Kidney epithelial cell (primary cell): ENCODE measurements around the gene PCID2. TPM values are rescaled to one million over a fixed set of nuclear protein-coding genes. Genes with fewer than 3 reads are reported as not detected.

Experiments
- DNase-seq: peaks from one replicate; pipeline ENCODE4 v3.0.0-alpha.2; 2010; ENCODE audit warnings: low read depth
- H3K27me3 ChIP-seq: 2 replicates; pipeline ENCODE4 v1.6.0; 2011; ENCODE audit warnings: low read length; ENCODE audit not compliant: control insufficient read depth, insufficient read depth
- H3K36me3 ChIP-seq: 2 replicates; pipeline ENCODE4 v1.5.1; 2011; ENCODE audit warnings: low read length; ENCODE audit not compliant: control insufficient read depth, insufficient read depth
- H3K4me3 ChIP-seq: 2 replicates; pipeline ENCODE4 v1.5.1; 2011; ENCODE audit warnings: low read depth, mild to moderate bottlenecking, control low read depth, low read length
- CTCF ChIP-seq: IDR thresholded peaks from 2 replicates; pipeline ENCODE4 v1.5.1; 2011; ENCODE audit warnings: mild to moderate bottlenecking, moderate library complexity, low read length, control low read depth, inconsistent platforms; ENCODE audit not compliant: insufficient read depth, poor library complexity, severe bottlenecking
- total RNA-seq: library from RNA; depleted of rRNA; stranded (reverse); fragments of >200 nt; gene quantifications from 2 replicates; pipeline ENCODE4 v1.2.3, GENCODE V29; 2015

Gene PCID2
- total RNA-seq, 1 donor from 2014 or later: 36.9 TPM

GRCh38 chr13:113239986-113240385 is 31.5 kb upstream of the PCID2 start:
- H3K36me3 ChIP-seq: no peaks in the 10 kb centered on the region
- no peak for TF ChIP-seq CTCF
- no peak for DNase-seq
- H3K27me3 ChIP-seq: no peaks in the 10 kb centered on the region
- H3K4me3 ChIP-seq: no peak overlapping the region

- Histone ChIP-seq H3K27me3 (no peaks in the 10 kb centered on the region), H3K4me3 (no peak overlapping the region), H3K36me3 (no peaks in the 10 kb centered on the region)
- no peak for TF ChIP-seq CTCF
- no peak for DNase-seq
Measured at GRCh38 chr13:113239357-113239756, 30.9 kb upstream of the PCID2 start.

- DNase-seq: no peak
- Histone ChIP-seq H3K36me3 (no peaks in the 10 kb centered on the region), H3K4me3 (no peak overlapping the region), H3K27me3 (no peaks in the 10 kb centered on the region)
- TF ChIP-seq CTCF: no peak
Measured at GRCh38 chr13:113238536-113238935, 30.1 kb upstream of the PCID2 start.

GRCh38 chr13:113233101-113233500 is 24.6 kb upstream of the PCID2 start:
- TF ChIP-seq CTCF: no peak
- Histone ChIP-seq H3K27me3 (no peaks in the 10 kb centered on the region), H3K4me3 (no peak overlapping the region), H3K36me3 (peaks cover 2% of the 10 kb centered on the region)
- no peak for DNase-seq

- H3K4me3 ChIP-seq: no peak overlapping the region
- H3K36me3 ChIP-seq: peaks cover 3% of the 10 kb centered on the region
- no peak for DNase-seq
- no peak for TF ChIP-seq CTCF
- no peaks in the 10 kb centered on the region for H3K27me3 ChIP-seq
Measured at GRCh38 chr13:113232208-113233003, 23.9 kb upstream of the PCID2 start.
